ENCODE data around the gene SLC25A29. TPM values are rescaled to one million over a fixed set of nuclear protein-coding genes. Genes with fewer than 3 reads are reported as not detected.

Gene SLC25A29
- total RNA-seq, 2 donors from 2014 or later, result 24.7 to 34.0 TPM

DNA sequence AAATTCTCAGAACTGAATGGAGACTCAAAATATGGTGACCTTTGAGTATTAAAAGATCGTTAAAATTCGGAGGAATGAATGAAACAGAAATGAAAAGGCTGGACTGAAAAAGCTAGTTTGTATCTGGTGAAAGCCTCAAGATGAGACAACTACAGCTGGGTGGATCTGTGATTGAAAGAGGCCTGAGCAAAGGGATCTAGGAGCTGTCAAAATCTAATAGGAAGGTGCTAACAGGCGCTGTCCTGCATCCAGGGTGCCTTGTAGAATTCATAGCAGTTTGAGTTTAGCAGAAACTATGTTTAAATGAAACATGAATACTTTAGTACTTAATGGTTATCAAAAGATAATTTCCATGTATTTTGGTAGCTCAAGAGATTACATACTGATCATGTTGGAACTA, 65.0 kb downstream of the SLC25A29 start:
- TF ChIP-seq, protein P1, sequence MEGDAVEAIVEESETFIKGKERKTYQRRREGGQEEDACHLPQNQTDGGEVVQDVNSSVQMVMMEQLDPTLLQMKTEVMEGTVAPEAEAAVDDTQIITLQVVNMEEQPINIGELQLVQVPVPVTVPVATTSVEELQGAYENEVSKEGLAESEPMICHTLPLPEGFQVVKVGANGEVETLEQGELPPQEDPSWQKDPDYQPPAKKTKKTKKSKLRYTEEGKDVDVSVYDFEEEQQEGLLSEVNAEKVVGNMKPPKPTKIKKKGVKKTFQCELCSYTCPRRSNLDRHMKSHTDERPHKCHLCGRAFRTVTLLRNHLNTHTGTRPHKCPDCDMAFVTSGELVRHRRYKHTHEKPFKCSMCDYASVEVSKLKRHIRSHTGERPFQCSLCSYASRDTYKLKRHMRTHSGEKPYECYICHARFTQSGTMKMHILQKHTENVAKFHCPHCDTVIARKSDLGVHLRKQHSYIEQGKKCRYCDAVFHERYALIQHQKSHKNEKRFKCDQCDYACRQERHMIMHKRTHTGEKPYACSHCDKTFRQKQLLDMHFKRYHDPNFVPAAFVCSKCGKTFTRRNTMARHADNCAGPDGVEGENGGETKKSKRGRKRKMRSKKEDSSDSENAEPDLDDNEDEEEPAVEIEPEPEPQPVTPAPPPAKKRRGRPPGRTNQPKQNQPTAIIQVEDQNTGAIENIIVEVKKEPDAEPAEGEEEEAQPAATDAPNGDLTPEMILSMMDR (IDR thresholded peaks at IDR 0.05), result no peak
- Histone ChIP-seq H3K4me1 (peaks cover 0 to 67% of the 10 kb centered on the region in 2 donors), H3K27me3 (no peaks in the 10 kb centered on the region), H3K4me3 (peak overlapping the region; percentile 91 to 99), H3K9me3 (no peaks in the 10 kb centered on the region), H3K27ac (peak overlapping the region; percentile 92 to 94), H3K36me3 (no peaks in the 10 kb centered on the region)
- no peak for DNase-seq (ENCODE audit: low spot score)

MicroRNAs encoded within 50 kb of the gene (microRNA counts, 767-probe panel; counts per million panel counts)
- microRNA hsa-miR-345-5p, result 0 to 31.0 counts per million in 2 donors

Small RNAs within 50 kb of the gene (microRNA-seq; reads per million reads assigned to microRNA genes)
- 86.4 to 89.8 reads per million in 2 donors for gene MIR345 (ENCODE audit: borderline number of aligned reads in 2 of 2, borderline replicate concordance in 1 of 2)
- gene MIR6764 (ENCODE audit: borderline number of aligned reads in 2 of 2, borderline replicate concordance in 1 of 2), result 0 to 0.71 reads per million in 2 donors

Other genes with a start within 250 kb of the SLC25A29 start
- 10 to 100 TPM; 41.5 to 42.0 TPM for gene EVL, start 241.0 kb downstream of the SLC25A29 start, total RNA-seq
- gene DEGS2, start 146.8 kb downstream of the SLC25A29 start, total RNA-seq, result not detected
- 10 to 100 TPM; 31.3 to 36.3 TPM for gene YY1, start 67.3 kb downstream of the SLC25A29 start, total RNA-seq
- not detected for gene SLC25A47, start 16.9 kb upstream of the SLC25A29 start, total RNA-seq
- gene WDR25, start 70.0 kb upstream of the SLC25A29 start, total RNA-seq, result 1 to 10 TPM; 4.4 to 4.7 TPM

Measured in right atrium auricular region (tissue), 2 donors.